Ovary (tissue), 9 donors: ENCODE measurements around the gene CPED1. TPM values are rescaled to one million over a fixed set of nuclear protein-coding genes. Genes with fewer than 3 reads are reported as not detected.
"Not testable (repeated sequence)": the region's sequence is repeated elsewhere in the genome, so short reads cannot be mapped to it uniquely, and the experiment has no call there.

Experiments used
- DNase-seq, 5 donors: peaks; one replicate each; pipeline ENCODE4 v3.0.0-alpha.2; 2019 to 2020
- H3K27ac ChIP-seq, 2 donors: fragments of 200-600 bp; one replicate each; pipeline versions ENCODE4 v1.5.1 to v1.8.0; 2019 to 2022
- H3K27me3 ChIP-seq: fragments of 200-600 bp; one replicate; pipeline ENCODE4 v1.8.0; 2022
- H3K36me3 ChIP-seq: fragments of 200-600 bp; sonication (generic); one replicate; pipeline ENCODE4 v1.5.1; 2019
- H3K4me1 ChIP-seq: one replicate; pipeline ENCODE4 v1.8.1; 2013; ENCODE audit warnings: mild to moderate bottlenecking, moderate library complexity; ENCODE audit not compliant: insufficient read depth
- H3K4me3 ChIP-seq: fragments of 200-600 bp; sonication (generic); one replicate; pipeline ENCODE4 v1.5.1; 2017
- H3K9me3 ChIP-seq, 2 donors: fragments of 200-600 bp in 1 of 2; sonication (generic) in 1 of 2; one replicate each; pipeline versions ENCODE4 v1.5.1 to v1.8.1; 2013 to 2019; ENCODE audit warnings: mild to moderate bottlenecking in 1 of 2, moderate library complexity in 1 of 2
- EP300 ChIP-seq: sonication (generic); formaldehyde crosslinking; IDR thresholded peaks from one replicate; pipeline ENCODE4 v1.6.1; 2017; ENCODE audit warnings: antibody characterized with exemption
- POLR2A ChIP-seq: fragments of 450-650 bp; IDR thresholded peaks from one replicate; pipeline ENCODE4 v1.6.1; 2017; ENCODE audit warnings: antibody characterized with exemption, mild to moderate bottlenecking, moderate library complexity
- WGBS, 3 donors: extraction: QIAGEN DNeasy Blood & Tissue Kit in 1 of 3; methylation state at CpG; one replicate each; pipeline versions ENCODE4 v1.1.5 to v1.1.7; 2013 to 2017; 5-methylcytosine and 5-hydroxymethylcytosine counted together
- intact Hi-C, 4 donors: fragments of 100-400 bp; cut with DNase I; formaldehyde crosslinking; loops; one replicate each; pipeline versions ENCODE4 v1.11.0 to v1.15.1; 2022 to 2023
- polyA plus RNA-seq, 2 donors: library from polyadenylated mRNA; stranded (reverse); fragments of 200-250 nt in 1 of 2; fragments of 350-450 nt in 1 of 2; fragmentation: Illumina TruSeq in 1 of 2; extraction: RNeasy Lipid Tissue Mini Kit (QIAGEN cat#74804) in 1 of 2; gene quantifications; one replicate each; pipeline ENCODE4 v1.2.3, GENCODE V29; 2013 to 2014
- total RNA-seq, 7 donors: library from RNA; depleted of rRNA in 2 of 7; stranded (reverse); fragments of >200 nt in 2 of 7; fragmentation: NEBNext Ultra II Directional in 3 of 7; extraction: Animal tissue kit (Norgen Biotek cat#: 25700) in 3 of 7; gene quantifications; one replicate each; pipeline versions ENCODE4 v1.1.0 to v1.2.4, GENCODE V29; 2016 to 2023
- TF ChIP-seq, protein P1 (sequence below), 3 donors: fragments of 450-650 bp in 2 of 3; fragments of 200-600 bp in 1 of 3; IDR thresholded peaks; one replicate each; pipeline versions ENCODE4 v1.5.1 to v1.8.0; 2016 to 2022; ENCODE audit warnings: antibody characterized with exemption in 3 of 3, mild to moderate bottlenecking in 1 of 3
- donor health status: DM: no; HTN: no; CAD: no; lungs with moderate emphysema.
- donor health status: DM: no; HTN: no; CAD: no.
- donor health status: Bipolar disorder and iron deficiency.
- donor health status: DM: yes; HTN: yes; CAD: no.
- donor health status: DM: no; HTN: no; CAD: no.
- donor health status: DM: yes; HTN: yes; CAD: no.

CPED1 gene
- total and polyA plus RNA-seq, 9 donors, result 42.1 to 127 (median 88.8) TPM

DNA sequence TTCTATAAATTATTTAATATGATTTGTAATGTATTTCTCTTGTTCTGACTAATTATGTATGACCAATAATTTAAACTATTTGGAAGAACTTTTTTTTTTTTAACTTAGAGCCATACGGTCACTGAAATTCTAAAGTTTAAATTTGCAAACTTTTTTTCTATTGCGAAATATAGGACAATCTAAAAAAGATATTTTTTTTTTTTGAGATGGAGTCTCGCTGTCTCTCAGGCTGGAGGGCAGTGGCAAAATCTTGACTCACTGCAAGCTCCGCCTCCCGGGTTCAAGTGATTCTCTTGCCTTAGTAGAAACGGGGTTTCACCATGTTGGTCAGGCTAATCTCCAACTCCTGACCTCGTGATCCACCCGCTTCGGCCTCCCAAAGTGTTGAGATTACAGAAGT, 130.5 kb downstream of the CPED1 start:
- H3K27me3 ChIP-seq, result no peaks in the 10 kb centered on the region
- TF ChIP-seq, protein P1, sequence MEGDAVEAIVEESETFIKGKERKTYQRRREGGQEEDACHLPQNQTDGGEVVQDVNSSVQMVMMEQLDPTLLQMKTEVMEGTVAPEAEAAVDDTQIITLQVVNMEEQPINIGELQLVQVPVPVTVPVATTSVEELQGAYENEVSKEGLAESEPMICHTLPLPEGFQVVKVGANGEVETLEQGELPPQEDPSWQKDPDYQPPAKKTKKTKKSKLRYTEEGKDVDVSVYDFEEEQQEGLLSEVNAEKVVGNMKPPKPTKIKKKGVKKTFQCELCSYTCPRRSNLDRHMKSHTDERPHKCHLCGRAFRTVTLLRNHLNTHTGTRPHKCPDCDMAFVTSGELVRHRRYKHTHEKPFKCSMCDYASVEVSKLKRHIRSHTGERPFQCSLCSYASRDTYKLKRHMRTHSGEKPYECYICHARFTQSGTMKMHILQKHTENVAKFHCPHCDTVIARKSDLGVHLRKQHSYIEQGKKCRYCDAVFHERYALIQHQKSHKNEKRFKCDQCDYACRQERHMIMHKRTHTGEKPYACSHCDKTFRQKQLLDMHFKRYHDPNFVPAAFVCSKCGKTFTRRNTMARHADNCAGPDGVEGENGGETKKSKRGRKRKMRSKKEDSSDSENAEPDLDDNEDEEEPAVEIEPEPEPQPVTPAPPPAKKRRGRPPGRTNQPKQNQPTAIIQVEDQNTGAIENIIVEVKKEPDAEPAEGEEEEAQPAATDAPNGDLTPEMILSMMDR (IDR thresholded peaks at IDR 0.05), result no peak
- TF ChIP-seq POLR2A, result no peak
- TF ChIP-seq EP300, result no peak
- H3K27ac ChIP-seq, result no peak overlapping the region
- DNase-seq, result no peak
- 95 to 96% (median 96%) methylated on average over 9 of the region's 9 CpGs for WGBS, 3 donors
- intact Hi-C loops, result no loop called here
- H3K4me1 ChIP-seq, result no peaks in the 10 kb centered on the region
- no peaks in the 10 kb centered on the region for H3K9me3 ChIP-seq
- no peak overlapping the region for H3K4me3 ChIP-seq
- no peaks in the 10 kb centered on the region for H3K36me3 ChIP-seq

DNA sequence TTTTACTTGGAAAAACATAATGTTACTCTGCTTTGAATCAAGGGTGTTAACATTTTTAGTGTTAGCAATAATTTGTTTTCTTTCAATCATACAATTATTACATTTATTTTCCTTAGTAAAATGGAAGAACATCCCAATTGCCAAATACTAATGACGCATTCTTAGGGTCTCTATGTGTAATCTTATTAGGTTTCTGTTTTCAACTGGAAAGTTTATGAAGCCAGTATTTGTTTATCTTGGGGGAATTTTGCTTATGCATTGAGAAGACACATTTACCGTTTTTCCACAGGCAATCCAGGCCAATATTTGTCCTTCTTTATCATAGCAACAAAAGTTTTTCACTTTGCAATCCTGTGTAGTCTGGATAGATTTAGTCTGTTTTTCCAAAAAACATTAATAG, 134.5 kb downstream of the CPED1 start:
- Histone ChIP-seq H3K27me3 (no peaks in the 10 kb centered on the region), H3K9me3 (no peaks in the 10 kb centered on the region), H3K36me3 (no peaks in the 10 kb centered on the region), H3K4me1 (no peaks in the 10 kb centered on the region), H3K27ac (no peak overlapping the region), H3K4me3 (no peak overlapping the region)
- intact Hi-C loops, result no loop called here
- TF ChIP-seq, protein P1 (IDR thresholded peaks at IDR 0.05), result no peak
- TF ChIP-seq EP300, result no peak
- TF ChIP-seq POLR2A, result no peak
- no peak for DNase-seq
- WGBS, 3 donors, result 22 to 29% (median 27%) methylated on average over 2 of the region's 2 CpGs

DNA sequence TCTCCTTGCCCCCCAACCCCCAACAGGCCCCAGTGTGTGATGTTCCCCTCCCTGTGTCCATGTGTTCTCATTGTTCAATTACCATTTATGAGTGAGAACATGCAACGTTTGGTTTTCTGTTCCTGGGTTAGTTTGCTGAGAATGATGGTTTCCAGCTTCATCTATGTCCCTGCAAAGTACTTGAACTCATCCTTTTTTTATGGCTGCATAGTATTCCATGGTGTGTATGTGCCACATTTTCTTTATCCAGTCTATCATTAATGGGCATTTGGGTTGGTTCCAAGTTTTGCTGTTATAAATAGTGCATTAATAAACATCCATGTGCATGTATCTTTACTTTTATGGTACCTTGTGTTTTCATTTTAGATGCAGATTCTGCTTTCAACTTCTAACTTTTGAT, 136.9 kb downstream of the CPED1 start:
- H3K4me3 ChIP-seq, H3K27me3 ChIP-seq, H3K27ac ChIP-seq, intact Hi-C loops, H3K36me3 ChIP-seq, DNase-seq, H3K4me1 ChIP-seq, H3K9me3 ChIP-seq: not testable (repeated sequence)
- WGBS, 3 donors, result 86 to 97% (median 89%) methylated on average over 1 of the region's 1 CpG

DNA sequence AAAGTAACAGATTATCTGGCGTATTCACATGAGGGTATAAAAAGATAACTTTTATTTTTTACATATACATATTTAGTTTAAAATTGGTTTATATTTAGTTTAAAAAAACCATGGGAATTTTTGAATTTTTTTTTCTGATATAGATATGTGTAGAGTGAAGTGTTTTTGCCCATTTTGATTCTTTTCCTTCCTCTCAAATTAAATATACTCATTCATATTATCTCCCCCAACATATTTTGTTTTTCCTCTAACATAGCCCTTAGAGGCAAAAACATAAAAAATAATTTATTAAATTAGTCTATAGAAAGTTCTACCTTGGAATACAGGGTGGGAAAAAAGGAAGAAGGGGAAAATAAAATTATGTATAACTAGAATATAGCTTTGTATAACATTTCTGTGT, 137.7 kb downstream of the CPED1 start:
- WGBS, 3 donors, result 96 to 99% (median 98%) methylated on average over 1 of the region's 1 CpG
- Histone ChIP-seq H3K27ac (no peak overlapping the region), H3K36me3 (no peaks in the 10 kb centered on the region), H3K27me3 (no peaks in the 10 kb centered on the region), H3K4me3 (no peak overlapping the region), H3K9me3 (no peaks in the 10 kb centered on the region), H3K4me1 (no peaks in the 10 kb centered on the region)
- TF ChIP-seq, protein P1 (IDR thresholded peaks at IDR 0.05), result no peak
- no peak for TF ChIP-seq POLR2A
- no peak for TF ChIP-seq EP300
- no peak for DNase-seq
- intact Hi-C loops, result no loop called here

DNA sequence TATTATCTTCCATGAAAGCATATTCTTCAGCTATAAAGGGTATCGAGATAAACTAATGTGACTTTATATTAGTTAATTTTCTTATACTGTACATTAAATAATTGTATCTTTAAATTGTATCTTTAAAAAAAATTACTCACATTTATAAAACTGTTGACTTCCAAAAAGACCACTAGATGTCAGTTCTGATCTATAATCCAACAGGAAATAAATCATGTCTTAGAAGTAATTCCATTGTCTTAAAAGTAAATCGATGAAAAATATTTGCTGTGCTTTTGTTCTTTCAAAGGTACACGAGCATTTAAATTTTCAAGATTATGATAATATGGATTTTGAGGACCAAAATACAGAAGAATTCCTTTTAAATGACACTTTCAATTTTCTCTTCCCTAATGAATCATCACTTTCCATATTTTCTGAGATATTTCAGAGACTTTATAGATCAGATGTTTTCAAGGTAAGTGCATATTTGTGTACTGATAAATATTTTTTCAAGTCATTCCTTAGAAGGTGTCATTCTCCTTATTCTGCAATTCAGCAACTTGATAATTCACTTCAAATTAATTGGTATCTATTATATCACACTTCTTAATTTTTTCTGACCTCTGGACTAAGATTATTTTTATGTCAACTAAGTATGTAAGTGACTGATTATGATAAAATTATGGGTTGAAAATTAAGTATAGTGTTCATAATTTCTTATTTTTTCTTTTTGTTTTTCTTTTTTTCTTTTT, 138.5 kb downstream of the CPED1 start:
- Histone ChIP-seq H3K4me3 (no peak overlapping the region), H3K27ac (no peak overlapping the region), H3K4me1 (no peaks in the 10 kb centered on the region), H3K9me3 (no peaks in the 10 kb centered on the region), H3K36me3 (no peaks in the 10 kb centered on the region), H3K27me3 (no peaks in the 10 kb centered on the region)
- DNase-seq, result no peak
- TF ChIP-seq EP300 (no peak), POLR2A (no peak)
- TF ChIP-seq, protein P1 (IDR thresholded peaks at IDR 0.05), result no peak
- intact Hi-C loops, result no loop called here
- WGBS, 3 donors, result 47 to 52% (median 50%) methylated on average over 3 of the region's 3 CpGs
